NT2/D1 (cell line): ENCODE measurements around the gene PDK4.
A peak's percentile ranks its signal among the peaks of the same experiment; 100 is the strongest.
"Not testable (repeated sequence)": the region's sequence is repeated elsewhere in the genome, so short reads cannot be mapped to it uniquely, and the experiment has no call there.

Source experiments
- DNase-seq: peaks from one replicate; pipeline ENCODE4 v3.0.0-alpha.2; 2011; ENCODE audit warnings: low read depth, low spot score
- H3K27me3 ChIP-seq: 2 replicates; pipeline ENCODE4 v1.6.0; 2011; ENCODE audit warnings: mild to moderate bottlenecking; ENCODE audit not compliant: insufficient read length, insufficient read depth
- H3K36me3 ChIP-seq: 2 replicates; pipeline ENCODE4 v1.6.1; 2011; ENCODE audit warnings: mild to moderate bottlenecking, low read length, mixed read lengths; ENCODE audit not compliant: insufficient read depth, insufficient read length
- H3K4me1 ChIP-seq: 2 replicates; pipeline ENCODE4 v1.5.1; 2011; ENCODE audit not compliant: insufficient read depth, insufficient read length
- H3K4me3 ChIP-seq: 2 replicates; pipeline ENCODE4 v1.5.1; 2011; ENCODE audit warnings: low read depth; ENCODE audit not compliant: insufficient read length
- H3K9ac ChIP-seq: 2 replicates; pipeline ENCODE4 v1.6.0; 2011; ENCODE audit warnings: low read depth; ENCODE audit not compliant: insufficient read length
- H3K9me3 ChIP-seq: 2 replicates; pipeline ENCODE4 v1.5.1; 2011; ENCODE audit warnings: mild to moderate bottlenecking, low read length; ENCODE audit not compliant: insufficient read depth
- SUZ12 ChIP-seq: IDR thresholded peaks from 2 replicates; pipeline ENCODE4 v1.6.1; 2011; ENCODE audit not compliant: insufficient read length, insufficient read depth; ENCODE audit errors: extremely low read depth
- YY1 ChIP-seq: IDR thresholded peaks from 2 replicates; pipeline ENCODE4 v1.6.1; 2011; ENCODE audit not compliant: insufficient read length, insufficient read depth
- ZNF274 ChIP-seq: IDR thresholded peaks from 2 replicates; pipeline ENCODE4 v1.6.1; 2011; ENCODE audit warnings: mild to moderate bottlenecking, low read depth, low read length

Gene PDK4

GRCh38 chr7:95560674-95561073 lies 35.6 kb downstream of the PDK4 start:
- TF ChIP-seq ZNF274 (no peak), SUZ12 (no peak), YY1 (no peak)
- Histone ChIP-seq H3K36me3 (no peaks in the 10 kb centered on the region), H3K27me3 (no peaks in the 10 kb centered on the region), H3K4me1 (no peaks in the 10 kb centered on the region), H3K9ac (no peak overlapping the region), H3K4me3 (no peak overlapping the region), H3K9me3 (no peaks in the 10 kb centered on the region)
- no peak for DNase-seq

GRCh38 chr7:95558864-95559263 lies 37.5 kb downstream of the PDK4 start:
- no peaks in the 10 kb centered on the region for H3K36me3 ChIP-seq
- no peaks in the 10 kb centered on the region for H3K4me1 ChIP-seq
- no peaks in the 10 kb centered on the region for H3K9me3 ChIP-seq
- TF ChIP-seq SUZ12 (no peak), YY1 (no peak), ZNF274 (no peak)
- H3K9ac ChIP-seq: no peak overlapping the region
- no peak overlapping the region for H3K4me3 ChIP-seq
- DNase-seq: no peak
- H3K27me3 ChIP-seq: no peaks in the 10 kb centered on the region

- DNase-seq: no peak
- Histone ChIP-seq H3K4me1 (no peaks in the 10 kb centered on the region), H3K4me3 (no peak overlapping the region), H3K9ac (no peak overlapping the region), H3K9me3 (no peaks in the 10 kb centered on the region), H3K27me3 (no peaks in the 10 kb centered on the region), H3K36me3 (no peaks in the 10 kb centered on the region)
- TF ChIP-seq SUZ12: no peak
- no peak for TF ChIP-seq YY1
- TF ChIP-seq ZNF274: no peak
Observed at GRCh38 chr7:95556777-95557176, 39.5 kb downstream of the PDK4 start.

- no peaks in the 10 kb centered on the region for H3K4me1 ChIP-seq
- H3K9ac ChIP-seq: no peak overlapping the region
- H3K27me3 ChIP-seq: no peaks in the 10 kb centered on the region
- TF ChIP-seq YY1: no peak
- no peak for TF ChIP-seq SUZ12
- no peak for TF ChIP-seq ZNF274
- no peak for DNase-seq
- no peaks in the 10 kb centered on the region for H3K36me3 ChIP-seq
- H3K9me3 ChIP-seq: no peaks in the 10 kb centered on the region
- no peak overlapping the region for H3K4me3 ChIP-seq
Observed at GRCh38 chr7:95553939-95554338, 42.4 kb downstream of the PDK4 start.

GRCh38 chr7:95552010-95552926 lies 44.0 kb downstream of the PDK4 start:
- H3K27me3 ChIP-seq, H3K36me3 ChIP-seq, H3K9ac ChIP-seq, H3K4me3 ChIP-seq, DNase-seq, H3K9me3 ChIP-seq, H3K4me1 ChIP-seq: not testable (repeated sequence)

GRCh38 chr7:95550546-95550945 lies 45.8 kb downstream of the PDK4 start:
- Histone ChIP-seq H3K36me3 (no peaks in the 10 kb centered on the region), H3K4me1 (no peaks in the 10 kb centered on the region), H3K9me3 (no peaks in the 10 kb centered on the region), H3K27me3 (no peaks in the 10 kb centered on the region), H3K4me3 (no peak overlapping the region), H3K9ac (no peak overlapping the region)
- no peak for TF ChIP-seq ZNF274
- no peak for DNase-seq

GRCh38 chr7:95549818-95550529 lies 46.3 kb downstream of the PDK4 start:
- peak; percentile 9 for DNase-seq
- Histone ChIP-seq H3K9me3 (no peaks in the 10 kb centered on the region), H3K4me1 (no peaks in the 10 kb centered on the region), H3K36me3 (no peaks in the 10 kb centered on the region), H3K27me3 (no peaks in the 10 kb centered on the region), H3K4me3 (no peak overlapping the region), H3K9ac (no peak overlapping the region)
- TF ChIP-seq YY1: no peak
- TF ChIP-seq SUZ12: no peak
- TF ChIP-seq ZNF274: no peak
